NCI-H146 treated with DMSO at 0.1 percent for 48 hours (cell line): Measurements from ENCODE around the gene WIPF3.
A peak's percentile ranks its signal among the peaks of the same experiment; 100 is the strongest.
"Not testable (repeated sequence)": the region's sequence is repeated elsewhere in the genome, so short reads cannot be mapped to it uniquely, and the experiment has no call there.

Experiments used
- DNase-seq: peaks from one replicate; lab custom pipeline; 2025; ENCODE audit not compliant: unreplicated experiment; lab: John Stamatoyannopoulos, UW

WIPF3 gene

GRCh38 chr7:29946428-29947186 lies 140.3 kb downstream of the WIPF3 start:
- DNase-seq, result no peak

- no peak for DNase-seq
Observed at GRCh38 chr7:29948587-29948986, 142.3 kb downstream of the WIPF3 start.

- no peak for DNase-seq
Observed at GRCh38 chr7:29950480-29950879, 144.2 kb downstream of the WIPF3 start.

GRCh38 chr7:29951206-29951605 lies 144.9 kb downstream of the WIPF3 start:
- DNase-seq, result no peak

GRCh38 chr7:29953726-29954347 lies 147.5 kb downstream of the WIPF3 start:
- no peak for DNase-seq

GRCh38 chr7:29955075-29955792 lies 148.9 kb downstream of the WIPF3 start:
- DNase-seq, result no peak

- DNase-seq, result no peak
Observed at GRCh38 chr7:29955799-29956486, 149.6 kb downstream of the WIPF3 start.

- DNase-seq, result no peak
Observed at GRCh38 chr7:29956487-29956836, 150.2 kb downstream of the WIPF3 start.

GRCh38 chr7:29957521-29958310 lies 151.4 kb downstream of the WIPF3 start:
- DNase-seq, result peak; percentile 49

GRCh38 chr7:29958667-29959358 lies 152.5 kb downstream of the WIPF3 start:
- no peak for DNase-seq

GRCh38 chr7:29961611-29962010 lies 155.3 kb downstream of the WIPF3 start:
- not testable (repeated sequence) for DNase-seq

- DNase-seq, result no peak
Observed at GRCh38 chr7:29962035-29962434, 155.7 kb downstream of the WIPF3 start.

- no peak for DNase-seq
Observed at GRCh38 chr7:29965030-29965429, 158.7 kb downstream of the WIPF3 start.
